Measurements from ENCODE around the gene WLS. TPM values are rescaled to one million over a fixed set of nuclear protein-coding genes. Genes with fewer than 3 reads are reported as not detected.
A peak's percentile ranks its signal among the peaks of the same experiment; 100 is the strongest.
"Not testable (repeated sequence)": the region's sequence is repeated elsewhere in the genome, so short reads cannot be mapped to it uniquely, and the experiment has no call there.

WLS gene
- total and polyA plus RNA-seq, 2 experiments from 2014 or later = 0.87 to 1.2 TPM

DNA sequence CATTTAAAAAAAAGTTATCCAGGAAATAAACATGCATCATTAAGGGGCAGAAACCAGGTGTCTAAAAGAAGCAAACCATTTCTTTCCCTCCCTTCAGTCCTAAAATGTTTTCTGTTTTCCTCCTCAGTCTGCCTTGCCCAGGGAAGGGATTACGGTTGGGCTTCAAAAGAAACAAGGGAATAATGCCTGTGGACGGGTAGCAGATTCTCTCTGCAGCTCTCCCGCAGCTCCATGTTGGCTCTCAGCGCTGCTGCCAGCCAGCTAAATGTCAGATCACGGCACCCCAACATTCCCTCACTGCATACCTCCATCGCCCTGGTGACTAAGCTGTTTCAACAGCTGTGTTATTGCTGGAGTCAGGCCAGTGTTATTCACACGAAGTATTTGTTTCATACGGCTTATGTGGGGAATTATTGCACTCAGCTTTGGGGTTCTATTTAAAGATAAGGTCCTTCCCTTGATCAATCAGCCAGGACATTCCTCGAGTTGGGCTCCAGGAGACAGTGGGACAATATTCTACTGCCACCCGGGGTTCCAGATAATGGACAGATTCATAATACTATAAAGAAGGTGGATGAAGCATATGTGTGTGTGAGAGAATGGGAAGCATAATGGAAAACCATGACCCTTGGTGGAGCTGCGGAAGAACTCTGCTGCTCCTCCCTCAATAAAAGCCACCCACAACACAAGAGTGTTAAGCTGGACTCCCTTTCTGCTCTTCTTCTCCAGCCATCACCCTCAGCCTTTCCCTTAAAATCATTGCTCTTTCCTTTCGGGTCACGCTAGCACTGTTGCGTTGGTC lies 58.2 kb downstream of the WLS start:
- H3K4me1 Mint-ChIP-seq = peaks cover 4% of the 10 kb centered on the region
- H3K27me3 ChIP-seq (ENCODE audit: insufficient read depth) = no peaks in the 10 kb centered on the region
- no peak overlapping the region for H3K4me2 ChIP-seq
- no peak overlapping the region for H3K4me3 ChIP-seq
- TF ChIP-seq, protein P1, sequence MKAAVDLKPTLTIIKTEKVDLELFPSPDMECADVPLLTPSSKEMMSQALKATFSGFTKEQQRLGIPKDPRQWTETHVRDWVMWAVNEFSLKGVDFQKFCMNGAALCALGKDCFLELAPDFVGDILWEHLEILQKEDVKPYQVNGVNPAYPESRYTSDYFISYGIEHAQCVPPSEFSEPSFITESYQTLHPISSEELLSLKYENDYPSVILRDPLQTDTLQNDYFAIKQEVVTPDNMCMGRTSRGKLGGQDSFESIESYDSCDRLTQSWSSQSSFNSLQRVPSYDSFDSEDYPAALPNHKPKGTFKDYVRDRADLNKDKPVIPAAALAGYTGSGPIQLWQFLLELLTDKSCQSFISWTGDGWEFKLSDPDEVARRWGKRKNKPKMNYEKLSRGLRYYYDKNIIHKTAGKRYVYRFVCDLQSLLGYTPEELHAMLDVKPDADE (IDR thresholded peaks at IDR 0.05) = no peak
- H3K36me3 Mint-ChIP-seq (ENCODE audit: low read depth) = no peaks in the 10 kb centered on the region
- H3K9me2 ChIP-seq (ENCODE audit: insufficient read depth) = no peaks in the 10 kb centered on the region
- H3K27ac Mint-ChIP-seq = no peak overlapping the region; the same call in 1 of the 2 replicates
- no peaks in the 10 kb centered on the region for H3K27me3 Mint-ChIP-seq (ENCODE audit: insufficient read depth, low read depth, poor library complexity)
- no peaks in the 10 kb centered on the region for H3K36me3 ChIP-seq (ENCODE audit: insufficient read depth)
- peak; percentile 49 for ATAC-seq
- no peaks in the 10 kb centered on the region; the same call in 1 of the 2 replicates for H3K4me1 ChIP-seq (ENCODE audit: insufficient read depth)
- H2AFZ ChIP-seq = no peak overlapping the region
- H3F3A ChIP-seq (replicated peaks; ENCODE audit: low read depth) = no peaks in the 10 kb centered on the region
- no peaks in the 10 kb centered on the region; the same call in 1 of the 3 replicates for H3K9me3 Mint-ChIP-seq
- H4K20me1 ChIP-seq (replicated peaks; ENCODE audit: insufficient read depth) = no peaks in the 10 kb centered on the region
- peak; percentile 17 for DNase-seq (ENCODE audit: low spot score)
- no peak overlapping the region for H3K27ac ChIP-seq (ENCODE audit: low read depth)
- no peaks in the 10 kb centered on the region for H3K79me2 ChIP-seq (replicated peaks; ENCODE audit: insufficient read depth)
- no peak overlapping the region for H3K4me3 Mint-ChIP-seq

DNA sequence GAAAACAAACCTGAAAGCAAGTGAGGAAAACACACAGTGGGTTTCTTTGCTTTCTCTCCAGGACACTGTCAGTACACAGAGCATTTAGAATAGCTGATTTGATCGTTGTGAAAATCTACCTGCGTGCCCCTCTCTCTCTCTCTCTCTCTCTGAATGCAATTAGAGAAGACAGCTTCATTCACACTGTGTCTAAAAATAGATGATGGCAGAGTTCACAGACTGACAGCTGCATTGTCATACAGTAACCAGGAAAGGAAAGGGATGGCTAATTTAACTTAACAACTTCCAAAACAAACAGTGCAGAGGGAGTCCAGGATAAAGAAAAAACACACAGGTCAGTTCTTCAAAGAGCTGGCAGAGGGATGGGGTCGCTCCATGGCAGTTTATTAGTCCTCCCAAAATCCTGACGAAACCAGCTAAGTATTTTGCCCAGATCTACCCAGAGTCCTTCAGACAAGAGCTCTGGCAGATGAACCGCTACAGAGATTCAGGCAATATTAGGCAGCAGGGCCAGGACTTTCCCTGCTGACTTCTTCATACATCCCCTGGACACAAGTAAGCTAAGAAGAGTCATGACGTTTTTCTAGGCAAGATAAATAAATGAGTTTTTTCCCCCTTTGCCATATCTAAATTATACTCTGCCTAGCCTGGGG lies 58.9 kb downstream of the WLS start:
- H3K36me3 ChIP-seq (ENCODE audit: insufficient read depth) = no peaks in the 10 kb centered on the region
- H3K4me2 ChIP-seq = no peak overlapping the region
- H2AFZ ChIP-seq = no peak overlapping the region
- H3K4me3 ChIP-seq = no peak overlapping the region
- no peaks in the 10 kb centered on the region for H3K79me2 ChIP-seq (replicated peaks; ENCODE audit: insufficient read depth)
- no peaks in the 10 kb centered on the region for H4K20me1 ChIP-seq (replicated peaks; ENCODE audit: insufficient read depth)
- no peak for TF ChIP-seq STAT1 (IDR thresholded peaks at IDR 0.05; ENCODE audit: unreplicated experiment)
- TF ChIP-seq, protein P2, sequence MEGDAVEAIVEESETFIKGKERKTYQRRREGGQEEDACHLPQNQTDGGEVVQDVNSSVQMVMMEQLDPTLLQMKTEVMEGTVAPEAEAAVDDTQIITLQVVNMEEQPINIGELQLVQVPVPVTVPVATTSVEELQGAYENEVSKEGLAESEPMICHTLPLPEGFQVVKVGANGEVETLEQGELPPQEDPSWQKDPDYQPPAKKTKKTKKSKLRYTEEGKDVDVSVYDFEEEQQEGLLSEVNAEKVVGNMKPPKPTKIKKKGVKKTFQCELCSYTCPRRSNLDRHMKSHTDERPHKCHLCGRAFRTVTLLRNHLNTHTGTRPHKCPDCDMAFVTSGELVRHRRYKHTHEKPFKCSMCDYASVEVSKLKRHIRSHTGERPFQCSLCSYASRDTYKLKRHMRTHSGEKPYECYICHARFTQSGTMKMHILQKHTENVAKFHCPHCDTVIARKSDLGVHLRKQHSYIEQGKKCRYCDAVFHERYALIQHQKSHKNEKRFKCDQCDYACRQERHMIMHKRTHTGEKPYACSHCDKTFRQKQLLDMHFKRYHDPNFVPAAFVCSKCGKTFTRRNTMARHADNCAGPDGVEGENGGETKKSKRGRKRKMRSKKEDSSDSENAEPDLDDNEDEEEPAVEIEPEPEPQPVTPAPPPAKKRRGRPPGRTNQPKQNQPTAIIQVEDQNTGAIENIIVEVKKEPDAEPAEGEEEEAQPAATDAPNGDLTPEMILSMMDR (conservative IDR thresholded peaks at IDR 0.05; ENCODE audit: low read depth in 2 of 2) = no peak
- ATAC-seq (no peak), DNase-seq (ENCODE audit: low spot score) (no peak)
- H3K36me3 Mint-ChIP-seq (ENCODE audit: low read depth) = no peaks in the 10 kb centered on the region
- H3K27ac Mint-ChIP-seq = no peak overlapping the region
- H3K27me3 Mint-ChIP-seq (ENCODE audit: insufficient read depth, low read depth, poor library complexity) = no peaks in the 10 kb centered on the region
- peaks cover 4% of the 10 kb centered on the region for H3K4me1 Mint-ChIP-seq
- no peak overlapping the region for H3K4me3 Mint-ChIP-seq
- H3K9me3 Mint-ChIP-seq = no peaks in the 10 kb centered on the region; the same call in 1 of the 3 replicates
- no peaks in the 10 kb centered on the region for H3K27me3 ChIP-seq (ENCODE audit: insufficient read depth)
- no peaks in the 10 kb centered on the region; the same call in 1 of the 2 replicates for H3K4me1 ChIP-seq (ENCODE audit: insufficient read depth)
- no peaks in the 10 kb centered on the region for H3K9me2 ChIP-seq (ENCODE audit: insufficient read depth)
- H3F3A ChIP-seq (replicated peaks; ENCODE audit: low read depth) = no peaks in the 10 kb centered on the region
- H3K27ac ChIP-seq (ENCODE audit: low read depth) = no peak overlapping the region

DNA sequence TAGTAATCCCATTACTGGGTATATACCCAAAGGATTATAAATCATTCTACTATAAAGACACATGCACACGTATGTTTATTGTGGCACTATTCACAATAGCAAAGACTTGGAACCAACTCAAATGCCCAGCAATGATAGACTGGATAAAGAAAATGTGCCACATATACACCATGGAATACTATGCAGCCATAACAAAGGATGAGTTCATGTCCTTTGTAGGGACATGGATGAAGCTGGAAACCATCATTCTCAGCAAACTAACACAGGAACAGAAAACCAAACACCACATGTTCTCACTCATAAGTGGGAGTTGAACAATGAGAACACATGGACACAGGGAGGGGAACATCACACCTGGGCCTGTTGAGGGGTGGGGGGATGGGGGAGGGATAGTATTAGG lies 60.5 kb downstream of the WLS start:
- not testable (repeated sequence) for H3K36me3 ChIP-seq (ENCODE audit: insufficient read depth); H3K4me3 ChIP-seq; H3F3A ChIP-seq (replicated peaks; ENCODE audit: low read depth); H3K4me1 ChIP-seq (ENCODE audit: insufficient read depth); H3K27ac Mint-ChIP-seq; H3K27me3 Mint-ChIP-seq (ENCODE audit: insufficient read depth, low read depth, poor library complexity); H3K27me3 ChIP-seq (ENCODE audit: insufficient read depth); H4K20me1 ChIP-seq (replicated peaks; ENCODE audit: insufficient read depth); H3K4me2 ChIP-seq; H3K9me2 ChIP-seq (ENCODE audit: insufficient read depth); H3K4me1 Mint-ChIP-seq; H3K79me2 ChIP-seq (replicated peaks; ENCODE audit: insufficient read depth); H3K27ac ChIP-seq (ENCODE audit: low read depth); H3K36me3 Mint-ChIP-seq (ENCODE audit: low read depth); H3K4me3 Mint-ChIP-seq; H2AFZ ChIP-seq; H3K9me3 Mint-ChIP-seq; ATAC-seq; DNase-seq (ENCODE audit: low spot score)
